ENCODE measurements around the gene MOV10. TPM values are rescaled to one million over a fixed set of nuclear protein-coding genes. Genes with fewer than 3 reads are reported as not detected.
A peak's percentile ranks its signal among the peaks of the same experiment; 100 is the strongest.
"Not testable (repeated sequence)": the region's sequence is repeated elsewhere in the genome, so short reads cannot be mapped to it uniquely, and the experiment has no call there.

Gene MOV10, protein sequence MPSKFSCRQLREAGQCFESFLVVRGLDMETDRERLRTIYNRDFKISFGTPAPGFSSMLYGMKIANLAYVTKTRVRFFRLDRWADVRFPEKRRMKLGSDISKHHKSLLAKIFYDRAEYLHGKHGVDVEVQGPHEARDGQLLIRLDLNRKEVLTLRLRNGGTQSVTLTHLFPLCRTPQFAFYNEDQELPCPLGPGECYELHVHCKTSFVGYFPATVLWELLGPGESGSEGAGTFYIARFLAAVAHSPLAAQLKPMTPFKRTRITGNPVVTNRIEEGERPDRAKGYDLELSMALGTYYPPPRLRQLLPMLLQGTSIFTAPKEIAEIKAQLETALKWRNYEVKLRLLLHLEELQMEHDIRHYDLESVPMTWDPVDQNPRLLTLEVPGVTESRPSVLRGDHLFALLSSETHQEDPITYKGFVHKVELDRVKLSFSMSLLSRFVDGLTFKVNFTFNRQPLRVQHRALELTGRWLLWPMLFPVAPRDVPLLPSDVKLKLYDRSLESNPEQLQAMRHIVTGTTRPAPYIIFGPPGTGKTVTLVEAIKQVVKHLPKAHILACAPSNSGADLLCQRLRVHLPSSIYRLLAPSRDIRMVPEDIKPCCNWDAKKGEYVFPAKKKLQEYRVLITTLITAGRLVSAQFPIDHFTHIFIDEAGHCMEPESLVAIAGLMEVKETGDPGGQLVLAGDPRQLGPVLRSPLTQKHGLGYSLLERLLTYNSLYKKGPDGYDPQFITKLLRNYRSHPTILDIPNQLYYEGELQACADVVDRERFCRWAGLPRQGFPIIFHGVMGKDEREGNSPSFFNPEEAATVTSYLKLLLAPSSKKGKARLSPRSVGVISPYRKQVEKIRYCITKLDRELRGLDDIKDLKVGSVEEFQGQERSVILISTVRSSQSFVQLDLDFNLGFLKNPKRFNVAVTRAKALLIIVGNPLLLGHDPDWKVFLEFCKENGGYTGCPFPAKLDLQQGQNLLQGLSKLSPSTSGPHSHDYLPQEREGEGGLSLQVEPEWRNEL
- total RNA-seq, result 57.5 TPM

- ATAC-seq (peak; percentile 76), DNase-seq (ENCODE audit: low spot score) (peak; percentile 81)
- intact Hi-C loops (cut with DNase I), result no loop called here
These were observed at the start of gene MOV10 for GRCh38 chr1:112674440-112674985. Gene MOV10 (plus strand): TSS chr1:112674659. CDS start chr1:112674913, 254 bp downstream.

- intact Hi-C loops (cut with DNase I), result no loop called here
- DNase-seq (ENCODE audit: low spot score) (no peak), ATAC-seq (no peak)
These were observed 48.8 kb upstream of the MOV10 start for GRCh38 chr1:112625696-112626095.

- intact Hi-C loops (cut with DNase I), result no loop called here
- no peak for DNase-seq (ENCODE audit: low spot score)
- ATAC-seq, result no peak
These were observed 48.3 kb upstream of the MOV10 start for GRCh38 chr1:112626193-112626592.

- ATAC-seq (no peak), DNase-seq (ENCODE audit: low spot score) (no peak)
- intact Hi-C loops (cut with DNase I), result no loop called here
These were observed 47.6 kb upstream of the MOV10 start for GRCh38 chr1:112626887-112627286.

- ATAC-seq (no peak), DNase-seq (ENCODE audit: low spot score) (no peak)
- intact Hi-C loops (cut with DNase I), result no loop called here
These were observed 45.9 kb upstream of the MOV10 start for GRCh38 chr1:112628516-112628915.

- intact Hi-C loops (cut with DNase I), result no loop called here
- ATAC-seq (no peak), DNase-seq (ENCODE audit: low spot score) (no peak)
These were observed 45.2 kb upstream of the MOV10 start for GRCh38 chr1:112629256-112629655.

DNA sequence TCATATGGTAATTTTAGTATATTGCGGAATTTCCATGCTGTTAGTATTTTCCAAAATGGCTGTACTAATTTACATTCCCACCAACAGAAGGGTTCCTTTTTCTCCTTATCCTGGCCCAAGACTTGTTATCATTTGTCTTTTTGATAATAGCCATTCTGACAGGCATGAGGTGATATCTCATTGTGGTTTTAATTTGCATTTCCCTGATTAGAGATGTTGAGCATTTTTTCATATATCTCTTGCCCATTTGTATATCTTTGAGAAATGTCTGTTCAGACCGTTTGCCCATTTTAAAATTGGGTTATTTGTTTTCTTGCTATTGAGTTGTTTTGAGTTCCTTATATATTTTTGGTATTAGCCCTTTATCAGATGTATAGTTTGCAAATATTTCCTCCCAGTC is 40.8 kb upstream of the MOV10 start:
- intact Hi-C loops (cut with DNase I), result no loop called here
- no peak for ATAC-seq

DNA sequence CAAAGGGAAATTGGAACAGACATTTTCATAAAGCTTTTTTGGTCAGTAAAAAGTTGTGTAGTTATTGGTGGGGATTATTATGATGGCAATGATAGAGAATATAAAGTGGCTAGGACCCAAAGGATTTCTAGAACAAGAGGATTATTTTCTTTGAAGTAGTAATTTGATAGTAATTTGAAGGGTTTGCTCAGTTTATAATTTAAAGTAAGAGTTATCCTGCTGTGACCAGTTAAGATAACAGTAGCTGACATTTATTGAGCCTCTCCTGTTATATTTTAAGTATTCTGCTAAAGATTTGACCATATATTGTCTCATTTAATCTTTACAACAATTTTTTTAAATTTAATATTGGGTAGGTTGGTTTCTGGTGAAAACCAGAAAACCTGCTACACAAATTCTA is 40.1 kb upstream of the MOV10 start:
- DNase-seq (ENCODE audit: low spot score) (no peak), ATAC-seq (no peak)
- intact Hi-C loops (cut with DNase I), result no loop called here

More for the DNA sequence above, 40.8 kb upstream of the MOV10 start:
- no peak for DNase-seq (ENCODE audit: low spot score)

DNA sequence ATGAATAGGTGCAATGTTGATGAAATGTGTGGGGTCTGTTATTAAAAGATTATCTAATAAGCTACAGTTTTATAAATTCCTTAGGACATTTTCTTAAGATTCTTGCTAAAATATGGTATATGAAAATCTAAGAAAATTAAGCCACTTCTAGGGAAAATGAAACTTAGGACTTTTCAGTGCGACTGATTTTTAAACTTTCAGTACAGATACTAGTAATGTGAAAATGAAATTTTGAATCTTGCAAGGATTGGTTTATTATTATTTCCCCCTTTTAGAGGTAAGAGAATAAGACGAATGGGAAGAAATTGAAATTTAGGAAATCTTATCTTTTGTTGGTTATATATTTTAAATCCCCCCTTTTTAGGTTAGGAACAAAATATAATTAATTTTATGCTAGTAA is 38.4 kb upstream of the MOV10 start:
- intact Hi-C loops (cut with DNase I), result no loop called here
- DNase-seq (ENCODE audit: low spot score) (no peak), ATAC-seq (no peak)

GRCh38 chr1:112636597-112637253 is 37.7 kb upstream of the MOV10 start:
- ATAC-seq, result no peak
- DNase-seq (ENCODE audit: low spot score), result no peak
- intact Hi-C loops (cut with DNase I), result no loop called here

DNA sequence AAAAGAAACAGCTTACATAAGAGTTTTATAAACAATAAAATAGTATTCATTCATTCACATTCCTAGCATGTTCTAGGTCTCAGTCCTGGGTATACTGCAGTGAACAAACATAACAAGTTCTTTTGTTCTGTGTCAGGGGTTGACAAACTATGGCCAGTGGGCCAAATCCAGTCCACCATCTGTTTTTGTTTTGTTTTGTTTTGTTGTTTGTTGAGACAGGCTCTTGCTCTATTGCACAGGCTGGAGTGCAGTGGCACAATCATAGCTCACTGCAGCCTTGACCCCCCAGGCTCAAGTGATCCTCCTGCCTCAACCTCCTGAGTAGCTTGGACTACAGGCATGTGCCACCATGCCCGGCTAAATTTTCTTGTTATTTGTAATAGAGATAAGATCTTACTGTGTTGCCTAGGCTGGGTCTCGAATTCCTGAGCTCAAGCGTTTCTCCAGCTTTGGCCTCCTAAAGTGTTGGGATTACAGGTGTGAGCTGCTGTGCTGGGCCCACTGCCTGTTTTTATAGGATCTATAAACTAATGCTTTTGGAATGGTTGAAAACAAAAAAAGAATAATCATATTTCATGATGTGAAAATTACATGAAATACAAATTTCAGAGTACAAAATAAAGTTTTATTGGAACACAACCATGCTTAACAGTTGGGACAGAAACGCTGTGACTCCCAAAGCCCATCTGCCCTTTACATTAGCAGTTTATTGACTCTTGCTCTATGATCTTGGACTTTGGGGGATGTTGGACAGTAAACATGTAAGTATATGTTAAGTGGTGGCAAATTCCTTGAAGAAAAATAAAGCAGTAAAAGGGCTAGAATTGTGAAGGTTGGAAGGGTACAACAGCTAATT is 37.0 kb upstream of the MOV10 start:
- intact Hi-C loops (cut with DNase I), result no loop called here
- no peak for ATAC-seq
- no peak for DNase-seq (ENCODE audit: low spot score)

DNA sequence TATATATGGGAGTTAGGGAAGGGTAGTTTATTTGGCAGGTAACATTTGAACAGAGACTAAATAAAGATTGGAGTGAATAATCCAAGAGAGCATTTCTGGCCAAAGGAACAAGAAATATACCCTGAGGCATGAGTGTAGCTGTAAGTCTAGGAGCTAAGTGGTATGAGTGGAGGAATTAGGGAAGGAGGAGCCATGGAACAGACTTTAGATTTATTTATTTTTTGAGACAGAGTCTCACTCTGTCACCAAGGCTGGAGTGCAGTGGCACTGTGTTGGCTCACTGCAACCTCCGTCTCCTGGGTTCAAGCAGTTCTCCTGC is 36.4 kb upstream of the MOV10 start:
- intact Hi-C loops (cut with DNase I), result no loop called here
- no peak for ATAC-seq

GRCh38 chr1:112640437-112640836 is 34.0 kb upstream of the MOV10 start:
- intact Hi-C loops (cut with DNase I); DNase-seq (ENCODE audit: low spot score); ATAC-seq: not testable (repeated sequence)

More for the DNA sequence above, 36.4 kb upstream of the MOV10 start:
- DNase-seq (ENCODE audit: low spot score), result no peak

- DNase-seq (ENCODE audit: low spot score), result no peak
- no peak for ATAC-seq
- intact Hi-C loops (cut with DNase I), result no loop called here
These were observed 31.4 kb upstream of the MOV10 start for GRCh38 chr1:112643080-112643479.

GRCh38 chr1:112646225-112646624 is 28.2 kb upstream of the MOV10 start:
- no peak for ATAC-seq

DNA sequence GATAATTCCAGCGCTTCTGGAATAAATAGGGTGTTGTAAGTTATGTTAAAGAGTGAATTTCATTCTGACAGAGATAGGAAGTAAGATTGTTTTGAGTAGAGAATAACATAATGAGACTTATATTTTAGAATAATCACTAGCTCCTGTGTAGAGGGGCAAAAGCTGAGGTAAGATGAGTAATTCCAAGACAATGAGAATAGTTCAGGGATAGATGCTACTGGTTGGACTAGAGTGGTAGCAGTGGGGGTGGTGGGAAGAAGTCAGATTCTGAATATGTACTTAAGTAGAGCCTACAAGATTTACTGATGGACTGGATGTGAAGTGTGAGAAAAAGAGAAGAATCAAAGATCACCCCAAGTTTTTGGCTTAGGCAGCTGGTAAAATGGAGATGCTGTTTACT is 23.3 kb upstream of the MOV10 start:
- DNase-seq (ENCODE audit: low spot score) (no peak), ATAC-seq (no peak)
- intact Hi-C loops (cut with DNase I), result no loop called here

More at GRCh38 chr1:112646225-112646624, 28.2 kb upstream of the MOV10 start:
- DNase-seq (ENCODE audit: low spot score), result no peak
- intact Hi-C loops (cut with DNase I), result no loop called here

DNA sequence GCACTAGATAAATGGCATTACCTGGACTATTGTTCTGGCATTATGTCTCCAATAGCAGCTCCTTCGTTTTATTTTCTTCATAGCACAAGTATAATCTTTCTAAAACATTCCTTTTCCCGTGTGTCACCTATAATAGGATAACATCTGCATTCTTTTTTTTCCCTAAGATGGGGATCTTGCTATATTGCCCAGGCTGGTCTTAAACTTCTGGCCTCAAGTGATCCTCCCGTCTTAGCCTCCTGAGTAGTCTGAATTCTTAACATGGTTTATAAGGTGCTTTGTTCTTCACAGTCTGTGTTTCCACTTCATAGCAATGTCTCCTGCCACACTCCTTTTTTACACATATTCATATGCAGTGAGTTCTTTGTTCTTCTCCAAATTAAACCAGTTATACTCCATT is 8.6 kb upstream of the MOV10 start:
- DNase-seq (ENCODE audit: low spot score), result no peak
- intact Hi-C loops (cut with DNase I), result no loop called here
- ATAC-seq, result no peak

GRCh38 chr1:112666946-112667345 is 7.5 kb upstream of the MOV10 start:
- ATAC-seq (no peak), DNase-seq (ENCODE audit: low spot score) (no peak)
- intact Hi-C loops (cut with DNase I), result no loop called here

Measured in sciatic nerve (tissue), 2 donors.